Left ventricle myocardium superior (tissue), 1 donor: ENCODE data around the gene ARSG. TPM values are rescaled to one million over a fixed set of nuclear protein-coding genes. Genes with fewer than 3 reads are reported as not detected.
A peak's percentile ranks its signal among the peaks of the same experiment; 100 is the strongest.

ENCODE experiments used
- ATAC-seq: fragments of 200-7000 bp; cut with Tn5 transposase; one replicate; pipeline ENCODE4 v1.9.1; 2020; ENCODE audit warnings: mild to moderate bottlenecking, moderate library complexity
- DNase-seq: peaks from one replicate; pipeline ENCODE4 v3.0.0-alpha.2; 2020
- intact Hi-C: fragments of 100-400 bp; cut with micrococcal nuclease; formaldehyde crosslinking; loops from one replicate; pipeline ENCODE4 v1.11.0; 2022
- total RNA-seq: library from RNA; stranded (reverse); fragmentation: NEBNext Ultra II Directional; extraction: Animal tissue kit (Norgen Biotek cat#: 25700); gene quantifications from one replicate; pipeline ENCODE4 v1.2.1, GENCODE V29; 2021
- donor health status: DM: no; HTN: yes; CAD: no; lungs with severe emphysema.

ARSG gene
- total RNA-seq, 1 donor from 2014 or later = 3.3 TPM

DNA sequence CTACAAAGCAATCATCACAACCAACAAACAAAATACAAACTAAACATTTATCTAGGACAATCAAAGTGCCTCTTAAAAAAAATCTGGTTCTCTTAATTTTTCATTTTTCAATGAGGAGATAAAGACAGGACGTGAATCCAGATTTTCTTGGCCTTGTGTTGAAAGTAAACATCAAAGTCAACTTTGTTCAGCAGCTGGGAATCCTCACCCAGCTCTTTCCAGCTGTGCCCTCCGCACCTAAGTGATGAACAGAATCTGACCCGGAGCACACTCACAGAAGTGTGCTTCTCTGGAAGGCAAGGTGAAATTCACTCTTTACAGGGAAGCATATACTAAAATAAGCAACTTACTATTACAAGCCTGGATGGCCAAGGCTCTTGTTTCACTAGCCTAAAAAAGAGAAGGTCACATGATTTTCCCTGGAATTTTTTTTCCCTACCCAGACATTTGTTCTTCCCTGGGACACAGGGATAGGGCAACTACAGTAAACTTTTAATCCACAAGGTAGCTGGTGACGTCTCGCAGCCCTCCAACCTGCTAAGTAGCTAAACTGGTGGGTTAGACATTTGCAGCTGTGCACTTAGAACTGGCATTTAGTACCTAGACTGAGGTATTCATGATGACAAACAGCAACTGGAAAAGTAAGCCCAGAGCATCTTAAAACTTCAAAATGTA is 162.8 kb downstream of the ARSG start:
- intact Hi-C loops = no loop called here
- DNase-seq (no peak), ATAC-seq (no peak)

DNA sequence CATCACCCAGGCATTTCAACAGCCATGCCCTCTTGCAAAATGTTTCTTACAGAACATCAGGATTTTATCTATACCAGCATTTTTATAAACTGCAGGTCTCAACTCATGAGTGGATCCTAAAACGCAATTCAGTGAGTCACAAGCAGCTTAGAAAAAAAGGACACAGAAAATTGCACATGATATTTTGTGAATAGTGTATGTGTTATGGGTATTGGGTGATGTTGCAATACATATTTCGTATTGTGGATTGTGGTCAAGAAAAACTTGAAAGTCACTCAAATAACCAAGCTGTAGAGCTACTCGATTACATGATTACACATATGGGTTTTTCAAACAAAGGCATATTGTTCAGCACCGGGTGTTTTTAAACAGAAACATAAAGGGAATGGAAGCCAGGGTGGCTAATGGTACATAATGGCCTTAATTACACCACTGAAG is 164.6 kb downstream of the ARSG start:
- DNase-seq (no peak), ATAC-seq (no peak)
- intact Hi-C loops = no loop called here

DNA sequence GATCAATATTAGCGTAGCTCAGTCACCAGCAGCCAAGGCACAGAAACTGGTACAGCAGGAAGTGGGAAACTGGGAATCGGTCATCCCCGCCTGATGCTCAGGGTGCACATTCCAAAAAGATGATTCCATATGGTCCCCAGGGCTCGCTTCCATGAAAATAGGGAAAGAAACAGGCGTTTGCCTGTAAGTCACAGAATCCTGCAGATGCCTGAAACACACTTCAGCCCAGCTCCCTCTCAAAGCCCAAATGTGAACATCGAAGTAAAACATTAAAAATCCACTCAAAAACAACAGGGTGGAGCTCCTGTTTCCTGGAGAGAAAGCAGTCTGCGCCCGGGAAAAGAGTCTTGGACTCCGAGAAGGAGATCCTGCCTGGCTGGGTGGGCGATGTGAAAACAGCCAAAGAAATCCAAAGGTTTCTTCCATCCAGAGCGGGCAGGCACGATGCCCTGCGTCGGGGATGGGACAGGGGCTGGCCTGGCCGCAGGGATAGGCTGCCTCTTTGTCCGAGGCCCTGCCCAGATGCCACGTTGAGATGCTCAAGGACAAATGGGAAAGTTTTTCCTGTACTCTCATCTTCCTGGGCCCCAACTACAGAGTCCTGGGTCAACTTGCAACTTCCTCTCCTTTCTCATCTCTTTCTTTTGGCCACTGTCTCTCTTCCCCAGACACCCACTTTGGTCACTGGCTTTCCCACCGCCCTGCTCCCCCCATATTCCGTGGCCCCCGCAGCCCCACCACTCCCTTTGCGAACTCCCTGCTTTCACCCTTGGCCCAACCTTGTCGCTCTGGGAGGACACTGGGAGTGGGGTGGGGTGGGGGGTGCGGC is 165.3 kb downstream of the ARSG start:
- ATAC-seq (peak; percentile 80), DNase-seq (peak; percentile 89)
- intact Hi-C loops = no loop called here

DNA sequence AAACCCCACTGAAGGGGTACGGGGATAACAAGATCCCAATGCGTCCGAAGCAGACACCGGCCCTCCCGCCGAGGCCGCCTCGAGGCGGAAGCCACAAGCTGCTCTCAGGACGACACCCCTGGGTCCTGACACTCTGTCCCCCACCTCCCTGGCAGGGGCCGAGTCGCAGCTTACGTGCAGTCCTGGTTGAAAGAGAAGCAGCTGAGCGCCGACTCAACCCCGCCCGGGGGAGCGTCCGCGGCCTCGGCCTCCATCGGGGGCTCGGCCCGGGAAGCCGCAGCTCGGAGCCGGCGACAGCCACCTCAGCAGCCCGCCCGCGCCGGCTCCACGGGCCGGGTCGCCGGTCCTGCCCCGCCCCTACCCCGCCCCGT is 165.9 kb downstream of the ARSG start, which contains the start of gene WIPI1:
Gene WIPI1, minus strand, starts transcription at position 329 of the 371 bp plus-strand sequence. Its CDS starts 75 bp downstream, at position 254.
- intact Hi-C loops = no loop called here
- DNase-seq (no peak), ATAC-seq (no peak)

DNA sequence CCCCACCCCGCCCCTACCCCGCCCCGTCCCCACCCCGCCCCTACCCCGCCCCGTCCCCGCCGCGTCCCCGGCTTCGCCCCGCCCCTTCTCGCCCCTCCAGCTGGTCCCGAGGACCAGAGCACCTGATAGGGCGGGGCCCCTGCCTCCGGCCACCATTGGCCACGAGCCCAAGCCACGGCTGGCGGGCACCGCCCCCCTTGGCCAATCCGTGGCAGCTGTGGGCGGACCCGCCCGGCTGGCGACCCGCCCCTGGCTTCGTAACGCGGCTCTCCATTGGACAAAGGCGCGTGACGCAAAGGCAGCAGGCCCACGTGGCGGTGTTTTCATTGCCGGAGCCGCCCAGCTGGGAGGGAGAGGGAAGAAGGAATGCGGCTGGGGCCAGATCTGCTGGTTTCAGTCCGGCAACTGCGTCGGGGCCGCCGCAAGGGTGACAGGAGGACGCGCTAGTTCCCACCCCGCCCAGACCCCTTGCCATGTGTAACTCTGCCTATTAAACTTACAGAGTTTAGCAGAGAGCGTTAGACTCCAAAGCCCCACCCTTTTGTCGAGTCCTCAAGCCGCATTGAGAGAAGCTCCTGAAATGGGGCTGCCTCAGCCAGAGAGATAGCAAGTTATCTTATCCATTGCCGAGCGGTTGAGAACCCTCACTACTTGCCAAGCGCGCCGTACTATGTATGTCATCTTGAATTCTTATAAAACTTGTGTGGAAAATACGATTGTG is 166.4 kb downstream of the ARSG start:
- ATAC-seq = peak; percentile 81
- intact Hi-C loops = no loop called here
- DNase-seq = peak; percentile 100

DNA sequence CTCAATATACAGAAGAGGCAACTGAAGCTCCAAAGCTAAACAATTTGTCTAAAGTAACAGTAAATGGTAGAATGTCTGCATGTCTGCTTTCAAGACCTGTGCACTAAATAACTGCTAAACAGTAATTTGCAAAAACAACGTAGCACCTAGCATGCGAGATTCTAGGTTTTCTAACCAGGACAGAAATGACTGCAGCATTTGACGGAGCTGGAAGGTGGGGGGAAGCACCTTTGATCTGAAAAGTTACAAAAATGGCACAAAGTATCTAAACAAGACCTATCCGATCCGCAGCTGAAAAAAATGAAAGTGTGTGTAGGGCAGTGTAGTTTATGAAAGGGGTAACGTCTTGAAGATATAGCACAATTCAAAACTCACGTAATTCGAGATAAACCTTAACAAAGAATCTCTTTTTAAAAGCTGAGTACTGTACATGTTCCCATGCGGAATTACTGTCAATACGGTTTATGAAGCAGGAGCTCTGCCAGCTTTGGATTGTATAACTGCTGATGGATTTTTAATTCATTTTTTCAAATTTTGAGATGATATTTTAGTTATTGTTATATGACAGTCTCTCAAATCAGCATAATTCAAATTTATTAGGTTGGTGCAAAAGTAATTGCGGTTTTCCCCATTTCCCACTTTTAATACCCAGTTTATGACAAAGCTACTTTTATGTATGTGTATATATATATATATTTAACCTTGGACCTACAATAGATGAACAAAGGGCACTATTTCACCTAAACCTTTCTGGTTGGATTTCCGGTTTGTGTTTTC is 167.2 kb downstream of the ARSG start:
- no peak for ATAC-seq
- no peak for DNase-seq
- intact Hi-C loops = no loop called here

DNA sequence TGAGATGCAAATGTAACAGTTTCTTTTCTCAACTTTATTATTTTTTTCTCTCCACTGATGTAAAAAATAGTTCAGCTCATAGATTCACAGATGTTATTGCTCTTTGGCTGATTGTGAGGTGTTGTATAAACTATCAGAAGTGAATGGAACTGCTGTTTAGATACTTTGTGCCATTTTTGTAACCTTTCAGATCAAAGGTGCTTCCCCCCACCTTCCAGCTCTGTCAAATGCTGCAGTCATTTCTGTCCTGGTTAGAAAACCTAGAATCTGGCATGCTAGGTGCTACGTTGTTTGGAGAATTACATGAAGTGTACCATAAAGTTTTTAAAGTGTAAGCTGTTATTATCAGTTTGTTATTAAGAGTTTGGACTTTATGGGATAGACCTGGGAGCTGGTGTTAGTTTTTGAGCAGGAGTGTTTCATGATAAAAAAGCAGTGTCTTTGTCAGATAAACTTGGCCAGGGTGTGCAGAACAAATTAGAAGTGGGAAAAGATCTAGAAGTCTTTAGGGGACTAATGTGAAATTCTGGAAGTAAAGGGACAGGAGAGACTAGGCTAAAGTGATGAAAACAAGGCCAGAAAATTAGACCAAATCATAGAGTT is 167.8 kb downstream of the ARSG start:
- intact Hi-C loops = no loop called here
- no peak for DNase-seq

DNA sequence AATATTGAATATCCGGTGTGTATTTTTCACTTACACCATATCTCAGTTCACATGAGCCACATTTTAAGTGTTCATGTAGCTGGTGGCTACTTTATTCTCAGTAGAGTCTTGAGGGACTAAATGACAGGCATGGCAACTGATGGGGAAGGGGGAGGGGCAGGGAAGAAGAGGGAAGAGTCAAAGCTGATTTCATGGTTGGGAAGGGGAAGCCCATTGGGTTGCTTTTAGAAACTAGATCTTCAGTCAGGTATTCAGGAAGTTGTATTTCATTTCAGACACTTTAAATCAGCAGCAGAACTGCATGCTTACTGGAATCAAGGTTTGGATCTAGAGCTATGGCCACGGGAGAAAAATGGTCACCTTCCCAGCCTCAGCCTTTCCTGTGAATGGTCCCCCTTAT is 168.9 kb downstream of the ARSG start:
- ATAC-seq = no peak

More for the DNA sequence above, 167.8 kb downstream of the ARSG start:
- ATAC-seq = no peak

DNA sequence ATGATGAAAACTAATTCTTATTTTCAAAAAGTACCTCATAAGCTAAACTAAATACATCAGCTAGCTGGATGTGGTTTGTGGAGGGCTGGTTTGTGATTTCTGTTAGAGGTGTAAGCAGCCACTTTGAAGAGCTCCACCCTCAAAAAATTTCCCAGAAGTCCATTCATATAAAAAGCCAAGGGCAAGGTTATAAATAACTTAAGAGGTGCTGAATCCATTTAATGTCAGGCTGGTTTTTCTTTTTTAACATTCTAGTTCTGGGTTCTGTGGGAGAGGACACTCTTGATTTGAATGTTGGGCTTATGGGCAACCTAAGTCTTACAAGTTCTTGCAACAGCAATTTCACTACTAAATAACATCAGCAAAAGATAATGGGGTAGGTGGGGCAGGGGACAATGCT is 169.4 kb downstream of the ARSG start:
- intact Hi-C loops = loop anchor here (5.0 to 10.0 kb wide), 2 partner anchors 54 to 288 kb away; partner anchors contain the start of gene PRKAR1A
- DNase-seq (no peak), ATAC-seq (no peak)

More for the DNA sequence above, 168.9 kb downstream of the ARSG start:
- intact Hi-C loops = loop anchor here (5.0 to 10.0 kb wide), 2 partner anchors 55 to 288 kb away; partner anchors contain the start of gene PRKAR1A
- no peak for DNase-seq

DNA sequence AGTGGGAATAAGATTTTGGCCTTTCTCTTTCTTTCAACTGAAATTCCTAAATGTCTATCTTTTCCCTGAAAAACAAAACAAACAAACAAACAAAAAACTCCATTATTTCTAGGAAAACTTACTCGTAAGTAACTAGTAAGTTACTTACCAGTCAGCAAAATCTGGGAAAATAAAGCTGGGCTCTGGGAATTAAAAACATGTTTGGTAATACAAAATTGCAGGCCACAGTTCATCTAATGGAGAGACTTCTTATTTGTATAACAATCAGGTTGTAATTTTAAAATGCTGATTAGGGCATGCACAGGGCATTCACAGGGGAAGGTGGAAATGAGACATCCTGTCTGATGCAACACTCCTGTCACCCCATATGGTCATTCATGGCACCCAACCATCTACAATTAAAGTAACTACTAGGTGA is 169.8 kb downstream of the ARSG start:
- ATAC-seq (no peak), DNase-seq (no peak)
- intact Hi-C loops = loop anchor here (5.0 to 10.0 kb wide), 2 partner anchors 54 to 289 kb away; partner anchors contain the start of gene PRKAR1A

DNA sequence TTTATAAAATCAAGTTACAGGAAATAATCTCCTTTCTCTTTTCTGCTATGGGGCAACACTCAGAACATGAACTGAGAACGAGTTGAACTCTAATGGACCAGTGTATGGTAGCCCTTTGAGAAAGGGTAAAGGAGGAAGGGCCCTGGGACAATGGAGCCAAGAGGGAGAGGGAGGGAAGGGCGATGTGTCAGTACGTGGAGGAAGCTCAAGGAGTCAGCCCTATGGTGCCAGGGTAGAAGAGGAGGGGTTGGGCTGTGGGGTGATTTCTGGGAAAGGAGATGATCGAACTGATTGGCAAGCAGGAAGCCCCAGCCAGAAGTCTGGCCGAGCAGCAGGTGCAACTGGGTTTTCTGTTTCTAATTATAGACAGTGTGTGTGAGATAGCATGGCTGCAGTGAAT is 170.3 kb downstream of the ARSG start:
- DNase-seq = no peak
- ATAC-seq = peak; percentile 11
- intact Hi-C loops = loop anchor here (5.0 to 10.0 kb wide), 2 partner anchors 53 to 289 kb away; partner anchors contain the start of gene PRKAR1A

DNA sequence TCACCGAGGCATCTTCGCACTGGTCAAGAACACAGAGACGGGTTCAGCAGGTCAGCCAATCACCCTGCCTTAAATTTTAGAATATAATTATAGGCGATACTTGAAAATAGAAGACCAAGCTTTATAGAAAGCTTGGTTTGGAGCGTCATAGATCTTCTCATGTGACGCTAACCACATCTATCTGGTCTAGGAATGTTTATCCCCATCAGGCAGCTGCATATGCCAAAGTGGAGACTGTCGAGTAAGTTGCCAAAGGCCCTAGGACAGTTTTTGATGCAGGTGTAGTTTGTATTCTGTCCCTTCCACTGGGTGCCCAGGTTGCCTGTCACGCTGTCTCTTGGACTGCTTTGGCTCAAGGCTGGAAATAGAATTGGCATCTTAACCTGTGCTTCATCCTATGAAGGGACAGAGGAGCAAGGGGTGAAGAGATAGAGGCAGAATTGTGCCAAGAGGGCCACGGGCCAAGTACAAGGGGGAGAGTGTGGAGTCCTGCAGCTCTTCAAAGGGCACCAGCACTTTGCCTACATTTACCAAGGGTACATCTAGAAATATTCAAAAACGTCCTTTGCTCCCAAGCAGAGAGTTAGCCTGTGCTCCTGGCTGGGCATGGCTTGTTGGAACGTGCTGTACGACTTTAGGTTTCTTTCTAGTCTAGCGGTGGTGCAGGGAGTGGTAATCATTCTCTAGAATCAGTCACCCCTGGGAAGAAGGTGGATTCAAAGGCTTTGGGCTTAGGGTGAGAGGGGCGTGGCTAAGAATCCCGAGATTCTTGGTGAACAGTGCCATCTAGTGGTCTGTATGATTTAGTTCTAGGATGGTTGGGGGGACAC is 171.3 kb downstream of the ARSG start:
- ATAC-seq (peak; percentile 74), DNase-seq (peak; percentile 78)
- intact Hi-C loops = loop anchor here (2.0 to 10.0 kb wide), 3 partner anchors 52 to 290 kb away; partner anchors contain the start of gene PRKAR1A

DNA sequence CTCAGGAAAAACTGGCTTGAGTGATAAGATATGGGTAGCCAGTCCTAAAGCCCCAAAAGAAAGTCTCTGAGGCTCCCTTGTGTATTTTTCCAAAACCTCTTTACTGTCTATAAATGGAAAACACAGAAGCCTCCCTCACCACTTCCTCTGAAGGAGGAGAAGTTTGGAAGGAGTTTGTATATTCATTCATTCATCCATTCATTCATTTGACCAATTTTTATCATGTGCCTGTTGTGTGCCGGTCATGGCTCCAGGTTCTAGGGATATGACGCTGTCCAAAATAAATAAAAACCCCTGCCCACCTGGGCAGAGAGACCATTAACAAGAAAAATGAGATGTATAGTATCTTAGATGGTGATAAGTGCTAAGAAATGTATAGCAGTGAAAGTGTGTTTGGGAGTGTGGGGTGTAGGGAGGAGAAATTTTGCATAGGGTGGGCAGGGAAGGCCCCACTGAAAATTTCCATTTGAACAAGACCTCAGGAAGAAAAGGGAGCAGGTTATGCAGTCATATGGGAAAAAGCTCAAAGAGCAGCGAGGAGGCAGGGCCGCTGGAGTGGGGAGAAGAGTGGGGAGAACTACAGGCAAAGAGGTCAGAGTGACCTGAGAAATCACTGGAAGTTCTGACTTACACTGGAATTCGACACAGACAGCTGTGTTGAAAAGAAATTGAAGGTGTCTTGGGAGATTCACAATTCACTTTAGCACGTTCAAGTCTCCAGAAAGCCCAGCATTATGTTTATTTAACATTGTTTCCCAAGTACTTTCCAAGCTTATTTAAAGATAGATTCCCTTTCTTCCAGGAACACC is 172.1 kb downstream of the ARSG start:
- no peak for DNase-seq
- intact Hi-C loops = loop anchor here (2.0 to 10.0 kb wide), 3 partner anchors 51 to 291 kb away; partner anchors contain the start of gene PRKAR1A
- no peak for ATAC-seq

DNA sequence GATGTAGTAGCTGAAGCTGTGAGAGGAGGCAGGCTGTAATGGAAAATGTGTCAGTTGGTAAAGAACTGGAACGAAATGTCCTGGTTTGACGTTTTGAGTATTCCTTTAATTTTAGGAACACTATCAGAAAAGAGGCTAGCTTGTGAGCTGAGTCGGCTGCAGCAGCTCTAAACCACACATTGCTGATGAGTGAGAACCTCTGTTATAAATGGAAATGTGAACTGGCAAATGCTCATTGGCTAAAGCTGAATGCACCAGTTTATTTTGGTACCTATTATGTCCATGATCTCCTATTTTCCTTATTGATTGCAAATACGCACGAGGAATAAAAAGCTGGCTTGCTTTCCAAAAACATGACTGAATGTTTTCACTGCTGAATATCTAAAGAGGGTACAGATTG is 177.0 kb downstream of the ARSG start:
- intact Hi-C loops = loop anchor here (10.0 kb wide), 1 partner anchor 46 kb away; the partner anchor contains the start of gene PRKAR1A
- ATAC-seq (peak; percentile 88), DNase-seq (peak; percentile 45)

DNA sequence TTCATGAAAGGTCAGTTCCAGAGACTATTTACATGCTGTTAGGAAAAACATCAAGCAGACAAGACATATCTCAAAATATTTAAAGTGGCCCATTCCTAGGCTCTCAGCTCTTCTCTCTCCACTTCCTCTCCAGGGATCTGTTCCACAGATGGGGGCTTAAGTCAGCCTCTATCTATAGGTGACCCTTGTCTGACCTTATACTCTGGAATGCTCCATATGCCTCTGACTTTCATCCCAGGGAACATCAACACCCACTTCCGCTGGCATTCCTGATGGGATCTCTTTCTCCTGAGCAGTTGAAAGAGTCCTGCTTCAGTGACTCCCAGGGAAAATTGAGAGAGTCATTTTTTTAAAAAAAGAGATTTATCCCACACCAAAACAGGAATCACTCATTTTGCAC is 177.5 kb downstream of the ARSG start:
- no peak for DNase-seq
- ATAC-seq = peak; percentile 66
- intact Hi-C loops = loop anchor here (10.0 kb wide), 1 partner anchor 46 kb away; the partner anchor contains the start of gene PRKAR1A
